HG02588 (cell line): ENCODE data around the gene POLQ.
"Not testable (repeated sequence)": the region's sequence is repeated elsewhere in the genome, so short reads cannot be mapped to it uniquely, and the experiment has no call there.

Experiments
- ATAC-seq: cut with Tn5 transposase; IDR thresholded peaks from one replicate; pipeline ENCODE4 v1.9.1; 2021; ENCODE audit warnings: mild to moderate bottlenecking, moderate library complexity; ENCODE audit not compliant: unreplicated experiment

POLQ gene

DNA sequence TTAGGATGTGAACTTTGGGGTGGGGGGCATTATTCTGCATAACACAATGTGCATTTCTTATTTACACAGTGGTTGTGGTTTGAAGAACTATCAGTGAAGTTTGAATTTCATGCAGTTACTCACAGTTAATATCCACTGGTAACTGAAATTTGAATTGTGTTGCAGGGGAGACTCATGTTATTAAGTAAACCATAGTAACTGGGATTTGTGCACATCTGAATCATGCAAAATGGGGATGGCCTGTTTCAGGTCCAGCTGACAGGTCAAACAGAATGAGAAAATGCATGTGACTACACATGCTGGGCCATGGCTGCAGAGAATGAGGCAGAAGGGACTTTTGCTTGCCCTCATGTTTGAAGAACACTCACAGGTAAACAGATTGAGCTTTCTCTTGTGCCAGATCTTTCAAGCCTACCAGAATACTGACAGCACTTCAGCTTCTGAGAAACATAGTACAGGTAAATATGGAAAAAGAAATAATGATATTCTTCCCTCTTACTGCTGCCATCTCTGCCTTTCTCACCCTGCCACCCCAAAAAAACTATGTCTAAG is 115.0 kb downstream of the POLQ start:
- no peak for ATAC-seq

GRCh38 chr3:121424549-121424948 is 121.2 kb downstream of the POLQ start:
- no peak for ATAC-seq

- no peak for ATAC-seq
Observed at GRCh38 chr3:121418182-121418581, 127.6 kb downstream of the POLQ start.

GRCh38 chr3:121414924-121415323 is 130.9 kb downstream of the POLQ start:
- no peak for ATAC-seq

- no peak for ATAC-seq
Observed at GRCh38 chr3:121411523-121411922, 134.3 kb downstream of the POLQ start.

DNA sequence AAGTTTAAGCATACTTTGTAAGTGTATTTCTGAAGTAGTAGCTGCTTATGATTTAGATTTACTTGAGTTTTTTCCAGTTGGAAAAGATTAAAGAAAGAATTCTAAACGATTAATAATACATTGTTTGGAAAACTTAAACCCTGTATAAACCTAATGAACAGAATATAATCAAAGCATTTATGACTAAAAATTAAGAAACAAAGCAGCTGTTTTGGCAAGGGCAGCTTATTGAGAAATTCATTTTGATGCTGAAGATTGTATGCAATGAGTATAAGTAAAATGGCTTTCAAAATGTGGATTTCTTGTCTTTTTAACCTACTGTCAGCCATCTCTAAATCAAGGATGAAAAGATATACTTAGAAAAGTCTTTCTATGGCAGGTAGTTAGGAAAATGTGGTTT is 140.2 kb downstream of the POLQ start:
- no peak for ATAC-seq

- ATAC-seq, result no peak
Observed at GRCh38 chr3:121399820-121400219, 146.0 kb downstream of the POLQ start.

GRCh38 chr3:121398051-121398450 is 147.7 kb downstream of the POLQ start:
- not testable (repeated sequence) for ATAC-seq

DNA sequence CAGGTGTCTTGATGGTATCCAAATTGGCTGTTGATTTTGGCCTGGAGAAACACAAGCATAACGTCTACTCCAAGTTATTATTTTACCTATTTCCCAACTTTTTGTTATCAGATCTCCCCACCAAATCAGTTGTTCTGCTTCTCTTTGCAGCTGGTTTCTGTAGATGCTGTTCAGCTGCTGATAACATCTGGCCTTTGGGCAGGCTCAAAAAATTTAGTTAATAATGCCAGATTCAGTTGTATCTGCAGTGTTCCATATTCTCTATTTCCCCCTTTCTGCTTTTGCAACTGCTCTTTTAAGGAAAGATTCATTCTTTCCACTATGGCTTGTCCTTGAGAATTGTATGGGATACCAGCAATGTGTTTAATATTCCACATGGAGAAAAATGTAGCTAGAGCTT is 149.8 kb downstream of the POLQ start:
- not testable (repeated sequence) for ATAC-seq

DNA sequence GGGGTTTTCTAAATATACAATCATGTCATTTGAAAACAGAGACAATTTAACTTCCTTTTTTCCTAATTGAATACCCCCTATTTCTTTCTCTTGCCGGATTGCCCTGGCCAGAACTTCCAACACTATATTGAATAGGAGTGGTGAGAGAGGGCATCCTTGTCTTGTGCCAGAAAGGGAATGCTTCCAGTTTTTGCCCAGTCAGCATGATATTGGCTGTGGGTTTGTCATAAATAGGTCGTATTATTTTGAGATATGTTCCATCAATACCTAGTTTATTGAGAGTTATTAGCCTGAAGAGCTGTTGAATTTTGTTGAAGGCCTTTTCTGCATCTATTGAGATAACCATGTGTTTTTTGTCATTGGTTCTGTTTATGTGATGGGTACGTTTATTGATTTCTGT is 157.5 kb downstream of the POLQ start:
- ATAC-seq, result not testable (repeated sequence)
